H1 (cell line): ENCODE results near the gene ALDH1B1. TPM values are rescaled to one million over a fixed set of nuclear protein-coding genes. Genes with fewer than 3 reads are reported as not detected.

Source experiments
- polyA plus RNA-seq, 7 experiments: library from polyadenylated mRNA; depleted of rRNA in 3 of 7; stranded (reverse) in 5 of 7; unstranded in 2 of 7; fragments of >200 nt in 5 of 7; fragments of 200-250 nt in 2 of 7; gene quantifications; 1 replicate in 5 of 7; 2 replicates in 1 of 7; 4 replicates in 1 of 7; pipeline versions ENCODE4 v1.2.1 to v1.2.3, GENCODE V29; 2011 to 2013; ENCODE audit warnings: missing spikeins in 2 of 7, mixed read lengths in 2 of 7
- total RNA-seq: library from RNA; stranded (reverse); fragmentation: NEBNext Ultra II Directional; extraction: Animal tissue kit (Norgen Biotek cat#: 25700); gene quantifications from 2 replicates; pipeline ENCODE4 v1.2.1, GENCODE V29; 2021
- TF ChIP-seq, protein P1 (sequence below): fragments of 300-600 bp; sonication (generic); IDR thresholded peaks from 2 replicates; pipeline ENCODE4 v1.7.1; 2012; ENCODE audit warnings: low read length, moderate library complexity, mild to moderate bottlenecking, inconsistent platforms; ENCODE audit not compliant: insufficient replicate concordance
- TF ChIP-seq, protein P2 (sequence below): IDR thresholded peaks from 2 replicates; pipeline ENCODE4 v1.6.1; 2012; ENCODE audit warnings: low read length, inconsistent platforms

Gene ALDH1B1
- total and polyA plus RNA-seq, 2 of the 8 experiments (the other 6 are each of a cell fraction or from before 2014, with no cell fraction given): 41.6 to 78.7 TPM

DNA sequence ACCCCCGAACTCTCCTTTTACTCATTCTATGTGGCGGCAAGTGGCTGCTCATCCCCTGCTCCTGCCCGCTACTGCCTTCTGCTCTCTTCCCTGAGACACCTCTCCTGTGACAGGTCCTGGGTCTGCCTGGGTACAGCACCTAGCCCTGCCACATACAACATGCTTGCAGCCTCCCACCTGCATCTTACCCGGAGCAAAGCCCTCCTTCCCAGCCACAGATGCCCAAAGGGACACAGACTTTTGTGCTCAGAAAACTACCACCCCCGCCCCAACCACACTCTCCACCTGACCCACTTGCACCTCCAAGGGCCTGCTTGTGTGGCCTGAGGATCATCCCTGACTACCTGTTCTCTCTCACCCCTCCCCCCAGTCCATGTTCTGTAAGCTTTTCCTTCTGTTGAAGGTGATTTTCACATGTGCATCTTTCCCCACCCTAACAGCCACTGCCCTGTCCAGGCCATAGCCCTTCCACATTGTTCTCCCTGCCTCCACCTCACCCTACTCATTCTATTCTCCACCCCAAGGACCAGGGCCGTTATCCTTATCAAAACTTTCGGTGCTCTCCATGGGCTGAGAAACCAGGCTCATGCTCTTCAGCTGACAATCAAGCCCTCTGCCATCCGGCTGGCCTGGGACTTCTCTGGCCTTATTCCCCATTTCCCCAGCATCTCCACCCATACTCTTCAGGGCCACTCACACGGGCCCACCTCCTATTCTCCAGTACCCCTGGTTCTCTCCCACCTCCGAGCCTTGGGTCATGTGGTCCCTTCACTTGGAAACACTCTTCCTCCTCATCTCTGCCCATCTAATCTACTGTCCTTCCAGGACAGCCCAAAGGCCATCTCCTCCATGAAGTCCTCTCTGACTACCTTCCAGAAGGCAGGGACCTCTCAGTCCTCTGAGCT lies 46.4 kb upstream of the ALDH1B1 start (continued):
- TF ChIP-seq, protein P1, sequence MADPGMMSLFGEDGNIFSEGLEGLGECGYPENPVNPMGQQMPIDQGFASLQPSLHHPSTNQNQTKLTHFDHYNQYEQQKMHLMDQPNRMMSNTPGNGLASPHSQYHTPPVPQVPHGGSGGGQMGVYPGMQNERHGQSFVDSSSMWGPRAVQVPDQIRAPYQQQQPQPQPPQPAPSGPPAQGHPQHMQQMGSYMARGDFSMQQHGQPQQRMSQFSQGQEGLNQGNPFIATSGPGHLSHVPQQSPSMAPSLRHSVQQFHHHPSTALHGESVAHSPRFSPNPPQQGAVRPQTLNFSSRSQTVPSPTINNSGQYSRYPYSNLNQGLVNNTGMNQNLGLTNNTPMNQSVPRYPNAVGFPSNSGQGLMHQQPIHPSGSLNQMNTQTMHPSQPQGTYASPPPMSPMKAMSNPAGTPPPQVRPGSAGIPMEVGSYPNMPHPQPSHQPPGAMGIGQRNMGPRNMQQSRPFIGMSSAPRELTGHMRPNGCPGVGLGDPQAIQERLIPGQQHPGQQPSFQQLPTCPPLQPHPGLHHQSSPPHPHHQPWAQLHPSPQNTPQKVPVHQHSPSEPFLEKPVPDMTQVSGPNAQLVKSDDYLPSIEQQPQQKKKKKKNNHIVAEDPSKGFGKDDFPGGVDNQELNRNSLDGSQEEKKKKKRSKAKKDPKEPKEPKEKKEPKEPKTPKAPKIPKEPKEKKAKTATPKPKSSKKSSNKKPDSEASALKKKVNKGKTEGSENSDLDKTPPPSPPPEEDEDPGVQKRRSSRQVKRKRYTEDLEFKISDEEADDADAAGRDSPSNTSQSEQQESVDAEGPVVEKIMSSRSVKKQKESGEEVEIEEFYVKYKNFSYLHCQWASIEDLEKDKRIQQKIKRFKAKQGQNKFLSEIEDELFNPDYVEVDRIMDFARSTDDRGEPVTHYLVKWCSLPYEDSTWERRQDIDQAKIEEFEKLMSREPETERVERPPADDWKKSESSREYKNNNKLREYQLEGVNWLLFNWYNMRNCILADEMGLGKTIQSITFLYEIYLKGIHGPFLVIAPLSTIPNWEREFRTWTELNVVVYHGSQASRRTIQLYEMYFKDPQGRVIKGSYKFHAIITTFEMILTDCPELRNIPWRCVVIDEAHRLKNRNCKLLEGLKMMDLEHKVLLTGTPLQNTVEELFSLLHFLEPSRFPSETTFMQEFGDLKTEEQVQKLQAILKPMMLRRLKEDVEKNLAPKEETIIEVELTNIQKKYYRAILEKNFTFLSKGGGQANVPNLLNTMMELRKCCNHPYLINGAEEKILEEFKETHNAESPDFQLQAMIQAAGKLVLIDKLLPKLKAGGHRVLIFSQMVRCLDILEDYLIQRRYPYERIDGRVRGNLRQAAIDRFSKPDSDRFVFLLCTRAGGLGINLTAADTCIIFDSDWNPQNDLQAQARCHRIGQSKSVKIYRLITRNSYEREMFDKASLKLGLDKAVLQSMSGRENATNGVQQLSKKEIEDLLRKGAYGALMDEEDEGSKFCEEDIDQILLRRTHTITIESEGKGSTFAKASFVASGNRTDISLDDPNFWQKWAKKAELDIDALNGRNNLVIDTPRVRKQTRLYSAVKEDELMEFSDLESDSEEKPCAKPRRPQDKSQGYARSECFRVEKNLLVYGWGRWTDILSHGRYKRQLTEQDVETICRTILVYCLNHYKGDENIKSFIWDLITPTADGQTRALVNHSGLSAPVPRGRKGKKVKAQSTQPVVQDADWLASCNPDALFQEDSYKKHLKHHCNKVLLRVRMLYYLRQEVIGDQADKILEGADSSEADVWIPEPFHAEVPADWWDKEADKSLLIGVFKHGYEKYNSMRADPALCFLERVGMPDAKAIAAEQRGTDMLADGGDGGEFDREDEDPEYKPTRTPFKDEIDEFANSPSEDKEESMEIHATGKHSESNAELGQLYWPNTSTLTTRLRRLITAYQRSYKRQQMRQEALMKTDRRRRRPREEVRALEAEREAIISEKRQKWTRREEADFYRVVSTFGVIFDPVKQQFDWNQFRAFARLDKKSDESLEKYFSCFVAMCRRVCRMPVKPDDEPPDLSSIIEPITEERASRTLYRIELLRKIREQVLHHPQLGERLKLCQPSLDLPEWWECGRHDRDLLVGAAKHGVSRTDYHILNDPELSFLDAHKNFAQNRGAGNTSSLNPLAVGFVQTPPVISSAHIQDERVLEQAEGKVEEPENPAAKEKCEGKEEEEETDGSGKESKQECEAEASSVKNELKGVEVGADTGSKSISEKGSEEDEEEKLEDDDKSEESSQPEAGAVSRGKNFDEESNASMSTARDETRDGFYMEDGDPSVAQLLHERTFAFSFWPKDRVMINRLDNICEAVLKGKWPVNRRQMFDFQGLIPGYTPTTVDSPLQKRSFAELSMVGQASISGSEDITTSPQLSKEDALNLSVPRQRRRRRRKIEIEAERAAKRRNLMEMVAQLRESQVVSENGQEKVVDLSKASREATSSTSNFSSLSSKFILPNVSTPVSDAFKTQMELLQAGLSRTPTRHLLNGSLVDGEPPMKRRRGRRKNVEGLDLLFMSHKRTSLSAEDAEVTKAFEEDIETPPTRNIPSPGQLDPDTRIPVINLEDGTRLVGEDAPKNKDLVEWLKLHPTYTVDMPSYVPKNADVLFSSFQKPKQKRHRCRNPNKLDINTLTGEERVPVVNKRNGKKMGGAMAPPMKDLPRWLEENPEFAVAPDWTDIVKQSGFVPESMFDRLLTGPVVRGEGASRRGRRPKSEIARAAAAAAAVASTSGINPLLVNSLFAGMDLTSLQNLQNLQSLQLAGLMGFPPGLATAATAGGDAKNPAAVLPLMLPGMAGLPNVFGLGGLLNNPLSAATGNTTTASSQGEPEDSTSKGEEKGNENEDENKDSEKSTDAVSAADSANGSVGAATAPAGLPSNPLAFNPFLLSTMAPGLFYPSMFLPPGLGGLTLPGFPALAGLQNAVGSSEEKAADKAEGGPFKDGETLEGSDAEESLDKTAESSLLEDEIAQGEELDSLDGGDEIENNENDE: no peak
- TF ChIP-seq, protein P2, sequence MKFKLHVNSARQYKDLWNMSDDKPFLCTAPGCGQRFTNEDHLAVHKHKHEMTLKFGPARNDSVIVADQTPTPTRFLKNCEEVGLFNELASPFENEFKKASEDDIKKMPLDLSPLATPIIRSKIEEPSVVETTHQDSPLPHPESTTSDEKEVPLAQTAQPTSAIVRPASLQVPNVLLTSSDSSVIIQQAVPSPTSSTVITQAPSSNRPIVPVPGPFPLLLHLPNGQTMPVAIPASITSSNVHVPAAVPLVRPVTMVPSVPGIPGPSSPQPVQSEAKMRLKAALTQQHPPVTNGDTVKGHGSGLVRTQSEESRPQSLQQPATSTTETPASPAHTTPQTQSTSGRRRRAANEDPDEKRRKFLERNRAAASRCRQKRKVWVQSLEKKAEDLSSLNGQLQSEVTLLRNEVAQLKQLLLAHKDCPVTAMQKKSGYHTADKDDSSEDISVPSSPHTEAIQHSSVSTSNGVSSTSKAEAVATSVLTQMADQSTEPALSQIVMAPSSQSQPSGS: no peak
